Tibial nerve (tissue), 4 donors: ENCODE data around the gene NRDE2.

Experiments used
- CTCF ChIP-seq, 5 experiments: fragments of 200-600 bp in 3 of 5; fragments of 450-650 bp in 2 of 5; sonication (generic) in 3 of 5; IDR thresholded peaks; one replicate each; pipeline ENCODE4 v1.5.1; 2016 to 2019; ENCODE audit warnings: antibody characterized with exemption in 5 of 5, mild to moderate bottlenecking in 3 of 5, moderate library complexity in 2 of 5
- EP300 ChIP-seq, 2 donors: sonication (generic); formaldehyde crosslinking; IDR thresholded peaks; one replicate each; pipeline ENCODE4 v1.6.1; 2017; ENCODE audit warnings: antibody characterized with exemption in 2 of 2, mild to moderate bottlenecking in 1 of 2
- POLR2A ChIP-seq, 2 donors: fragments of 450-650 bp; IDR thresholded peaks; one replicate each; pipeline ENCODE4 v1.6.1; 2017; ENCODE audit warnings: antibody characterized with exemption in 2 of 2, mild to moderate bottlenecking in 2 of 2, moderate library complexity in 2 of 2

GRCh38 chr14:90332271-90332584 is 487 bp upstream of the NRDE2 start:
- TF ChIP-seq CTCF (IDR thresholded peaks at IDR 0.05) (no peak), POLR2A (IDR thresholded peaks at IDR 0.05) (no peak), EP300 (IDR thresholded peaks at IDR 0.05) (no peak)
